Natural killer cell (primary cell): ENCODE measurements around the gene MOCS2. TPM values are rescaled to one million over a fixed set of nuclear protein-coding genes. Genes with fewer than 3 reads are reported as not detected.

Experiments used
- ATAC-seq, 3 donors: fragments of 150-1000 bp in 2 of 3; fragments of 200-7000 bp in 1 of 3; cut with Tn5 transposase; 1 replicate in 1 of 3; 2 replicates in 2 of 3; pipeline ENCODE4 v1.10.0; 2021; ENCODE audit warnings: mild to moderate bottlenecking in 2 of 3, moderate library complexity in 2 of 3
- DNase-seq, 2 donors: peaks; one replicate each; pipeline versions ENCODE4 v3.0.0 to v3.0.0-alpha.2; 2013 to 2021; ENCODE audit warnings: mixed read lengths in 1 of 2
- H3K27ac ChIP-seq: one replicate; pipeline ENCODE4 v1.5.1; 2013; ENCODE audit warnings: mild to moderate bottlenecking, low read length
- H3K27me3 ChIP-seq: one replicate; pipeline ENCODE4 v1.6.1; 2013; ENCODE audit warnings: low read length; ENCODE audit not compliant: control insufficient read depth, insufficient read depth
- H3K36me3 ChIP-seq: one replicate; pipeline ENCODE4 v1.6.1; 2013; ENCODE audit warnings: low read length; ENCODE audit not compliant: control insufficient read depth, insufficient read depth
- H3K4me1 ChIP-seq: one replicate; pipeline ENCODE4 v1.6.1; 2013; ENCODE audit warnings: low read length; ENCODE audit not compliant: control insufficient read depth, insufficient read depth
- H3K4me3 ChIP-seq: one replicate; pipeline ENCODE4 v1.5.1; 2013; ENCODE audit warnings: low read length
- H3K9me3 ChIP-seq: one replicate; pipeline ENCODE4 v1.6.1; 2013; ENCODE audit warnings: low read length; ENCODE audit not compliant: control insufficient read depth, insufficient read depth
- H3K27ac Mint-ChIP-seq, 2 donors: one replicate each; pipeline ENCODE4 v1.8.0; 2022; ENCODE audit warnings: mild to moderate bottlenecking in 2 of 2, mixed read lengths in 2 of 2, moderate library complexity in 1 of 2
- H3K27me3 Mint-ChIP-seq, 2 donors: one replicate each; pipeline ENCODE4 v1.8.0; 2022; ENCODE audit warnings: low read depth in 2 of 2, mixed read lengths in 2 of 2
- H3K36me3 Mint-ChIP-seq: one replicate; pipeline ENCODE4 v1.8.0; 2022; ENCODE audit warnings: mixed read lengths
- H3K4me1 Mint-ChIP-seq, 2 donors: one replicate each; pipeline ENCODE4 v1.8.0; 2022; ENCODE audit warnings: mixed read lengths in 2 of 2
- H3K4me3 Mint-ChIP-seq: one replicate; pipeline ENCODE4 v1.8.0; 2022; ENCODE audit warnings: mild to moderate bottlenecking, moderate library complexity, mixed read lengths
- H3K9me3 Mint-ChIP-seq, 2 donors: one replicate each; pipeline ENCODE4 v1.8.0; 2022; ENCODE audit warnings: mixed read lengths in 2 of 2
- WGBS: methylation state at CpG from one replicate; pipeline ENCODE4 v1.1.7; 2013; ENCODE audit warnings: missing lambda C conversion rate; ENCODE audit not compliant: insufficient coverage; 5-methylcytosine and 5-hydroxymethylcytosine counted together
- intact Hi-C: fragments of 100-400 bp; cut with micrococcal nuclease; formaldehyde crosslinking; loops from one replicate; pipeline ENCODE4 v1.14.2; 2022
- total RNA-seq, 4 donors: library from RNA; stranded (reverse); fragments of 120-200 nt in 1 of 4; gene quantifications; one replicate each; pipeline versions ENCODE4 v1.2.3 to v1.2.4, GENCODE V29; 2013 to 2022
- TF ChIP-seq, protein P1 (sequence below): fragments of 200-600 bp; IDR thresholded peaks from one replicate; pipeline ENCODE4 v1.8.0; 2022; ENCODE audit warnings: antibody characterized with exemption

The MOCS2 gene
- total RNA-seq, 3 donors from 2014 or later (not counting 1 experiment from before 2014, with no cell fraction given): 13.8 to 15.9 (median 14.7) TPM

DNA sequence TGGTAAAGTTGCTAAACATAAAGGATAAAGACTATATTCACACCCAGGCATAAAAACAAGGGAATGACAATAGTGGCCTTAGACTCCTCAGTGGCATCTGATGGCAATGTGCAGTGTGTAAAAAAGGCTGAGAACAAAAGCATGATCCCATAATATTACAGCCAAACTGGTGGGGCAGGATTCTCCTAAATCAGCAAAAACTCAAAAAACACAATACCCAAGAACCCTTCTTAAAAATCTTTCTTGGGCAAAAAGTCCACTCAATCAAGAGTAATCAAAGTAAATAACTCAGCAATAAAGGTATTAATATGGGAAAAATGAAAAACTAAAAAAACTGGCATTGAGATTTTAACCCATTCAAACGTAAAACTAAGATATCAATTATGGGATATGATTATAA is 1.6 kb upstream of the MOCS2 start:
- Histone ChIP-seq H3K4me1 (peaks cover 8% of the 10 kb centered on the region), H3K36me3 (peaks cover 2% of the 10 kb centered on the region), H3K4me3 (no peak overlapping the region), H3K9me3 (no peaks in the 10 kb centered on the region), H3K27ac (no peak overlapping the region), H3K27me3 (no peaks in the 10 kb centered on the region)
- Mint-ChIP-seq H3K27me3 (no peaks in the 10 kb centered on the region), H3K4me3 (peak overlapping the region; percentile 25), H3K36me3 (no peaks in the 10 kb centered on the region), H3K4me1 (peaks cover 25 to 34% of the 10 kb centered on the region in 2 donors), H3K9me3 (no peaks in the 10 kb centered on the region), H3K27ac (no peak overlapping the region)
- ATAC-seq (no peak), DNase-seq (no peak)
- intact Hi-C loops: no loop called here
- TF ChIP-seq, protein P1, sequence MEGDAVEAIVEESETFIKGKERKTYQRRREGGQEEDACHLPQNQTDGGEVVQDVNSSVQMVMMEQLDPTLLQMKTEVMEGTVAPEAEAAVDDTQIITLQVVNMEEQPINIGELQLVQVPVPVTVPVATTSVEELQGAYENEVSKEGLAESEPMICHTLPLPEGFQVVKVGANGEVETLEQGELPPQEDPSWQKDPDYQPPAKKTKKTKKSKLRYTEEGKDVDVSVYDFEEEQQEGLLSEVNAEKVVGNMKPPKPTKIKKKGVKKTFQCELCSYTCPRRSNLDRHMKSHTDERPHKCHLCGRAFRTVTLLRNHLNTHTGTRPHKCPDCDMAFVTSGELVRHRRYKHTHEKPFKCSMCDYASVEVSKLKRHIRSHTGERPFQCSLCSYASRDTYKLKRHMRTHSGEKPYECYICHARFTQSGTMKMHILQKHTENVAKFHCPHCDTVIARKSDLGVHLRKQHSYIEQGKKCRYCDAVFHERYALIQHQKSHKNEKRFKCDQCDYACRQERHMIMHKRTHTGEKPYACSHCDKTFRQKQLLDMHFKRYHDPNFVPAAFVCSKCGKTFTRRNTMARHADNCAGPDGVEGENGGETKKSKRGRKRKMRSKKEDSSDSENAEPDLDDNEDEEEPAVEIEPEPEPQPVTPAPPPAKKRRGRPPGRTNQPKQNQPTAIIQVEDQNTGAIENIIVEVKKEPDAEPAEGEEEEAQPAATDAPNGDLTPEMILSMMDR: no peak
- no CpG with 5 or more reads among the region's 1 CpG for WGBS

DNA sequence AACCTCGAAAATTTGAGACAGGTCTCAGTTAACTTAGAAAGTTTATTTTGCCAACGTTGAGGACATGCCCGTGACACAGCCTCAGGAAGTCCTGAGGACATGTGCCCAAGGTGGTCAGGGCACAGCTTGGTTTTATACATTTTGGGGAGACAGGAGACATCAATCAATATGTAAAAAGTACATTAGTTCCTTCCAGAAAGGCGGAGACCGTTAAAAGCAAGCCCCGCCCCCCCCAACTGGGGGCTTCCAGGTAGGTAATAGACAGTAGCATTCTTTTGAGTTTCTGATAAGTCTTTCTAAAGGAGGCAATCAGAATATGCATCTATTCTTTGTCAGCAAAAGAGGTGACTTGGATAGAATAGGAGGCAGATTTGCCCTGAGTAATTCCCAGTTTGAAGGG is 599 bp upstream of the MOCS2 start:
- Mint-ChIP-seq H3K27me3 (no peaks in the 10 kb centered on the region), H3K4me3 (peak overlapping the region; percentile 99), H3K9me3 (no peaks in the 10 kb centered on the region), H3K27ac (peak overlapping the region; percentile 92), H3K4me1 (peaks cover 34 to 44% of the 10 kb centered on the region in 2 donors), H3K36me3 (no peaks in the 10 kb centered on the region)
- Histone ChIP-seq H3K36me3 (peaks cover 2% of the 10 kb centered on the region), H3K4me3 (peak overlapping the region; percentile 95), H3K9me3 (no peaks in the 10 kb centered on the region), H3K27ac (peak overlapping the region; percentile 65), H3K27me3 (no peaks in the 10 kb centered on the region), H3K4me1 (peaks cover 8% of the 10 kb centered on the region)
- WGBS: 34% methylated on average over 4 of the region's 6 CpGs
- TF ChIP-seq, protein P1: no peak
- no peak for ATAC-seq
- intact Hi-C loops: no loop called here
- DNase-seq: no peak

DNA sequence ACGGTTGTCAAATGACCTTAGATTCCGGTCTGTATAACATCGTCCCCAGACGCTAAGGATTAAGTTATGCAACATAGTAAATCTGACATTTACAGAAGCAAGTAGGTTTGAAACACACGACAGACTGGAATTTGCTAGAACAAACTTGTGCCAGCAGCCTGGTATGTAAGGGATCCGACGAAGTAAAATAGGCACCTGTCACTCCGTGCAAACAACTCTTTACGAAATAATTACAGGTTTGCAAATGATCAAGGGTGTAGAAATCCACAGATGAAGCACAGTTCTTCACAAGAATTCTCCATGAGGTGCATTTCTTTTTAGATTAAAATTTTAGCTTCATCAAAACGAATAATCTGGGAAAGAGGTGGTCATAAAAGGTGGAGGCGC is 508 bp downstream of the MOCS2 start:
- Mint-ChIP-seq H3K4me3 (peak overlapping the region; percentile 99), H3K36me3 (no peaks in the 10 kb centered on the region), H3K4me1 (peaks cover 38 to 47% of the 10 kb centered on the region in 2 donors), H3K9me3 (no peaks in the 10 kb centered on the region), H3K27me3 (no peaks in the 10 kb centered on the region), H3K27ac (peak overlapping the region; percentile 92)
- intact Hi-C loops: no loop called here
- ATAC-seq (peak in 1 of 3 donors; percentile 1), DNase-seq (peak in 1 of 2 donors; percentile 39)
- TF ChIP-seq, protein P1: no peak
- WGBS: 5% methylated on average over 11 of the region's 11 CpGs
- no peaks in the 10 kb centered on the region for H3K9me3 ChIP-seq
- peak overlapping the region; percentile 95 for H3K4me3 ChIP-seq
- H3K36me3 ChIP-seq: peaks cover 4% of the 10 kb centered on the region
- H3K27ac ChIP-seq: peak overlapping the region; percentile 81
- H3K4me1 ChIP-seq: peaks cover 8% of the 10 kb centered on the region
- H3K27me3 ChIP-seq: no peaks in the 10 kb centered on the region

DNA sequence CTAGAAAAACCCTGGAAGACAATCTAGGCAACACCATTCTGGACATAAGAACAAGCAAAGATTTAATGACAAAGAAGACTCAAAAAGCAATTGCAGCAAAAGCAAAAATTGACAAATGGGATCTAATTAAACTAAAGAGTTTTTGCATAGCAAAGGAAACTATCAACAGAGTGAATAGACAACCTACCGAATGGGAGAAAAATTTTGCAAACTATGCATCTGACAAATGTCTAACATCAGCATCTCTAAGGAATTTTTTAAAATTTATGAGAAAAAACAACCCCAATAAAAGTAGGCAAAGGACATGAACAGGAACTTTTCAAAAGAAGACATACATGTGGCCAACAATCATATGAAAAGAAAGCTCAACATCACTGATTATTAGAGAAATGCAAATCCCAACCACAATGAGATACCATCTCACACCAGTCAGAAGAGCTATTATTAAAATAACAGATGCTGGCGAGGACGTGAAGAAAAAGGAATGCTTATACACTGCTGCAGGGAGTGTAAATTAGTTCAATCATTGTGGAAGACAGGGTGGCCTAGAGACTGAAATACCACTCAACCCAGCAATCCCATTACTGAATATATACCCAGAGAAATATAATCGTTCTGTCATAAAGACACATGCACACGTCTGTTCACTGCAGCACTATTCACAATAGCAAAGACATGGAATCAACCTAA is 3.8 kb downstream of the MOCS2 start:
- WGBS: 88% methylated on average over 3 of the region's 5 CpGs
- intact Hi-C loops: no loop called here
- DNase-seq: no peak
- TF ChIP-seq, protein P1: no peak
- H3K9me3 ChIP-seq: no peaks in the 10 kb centered on the region
- Mint-ChIP-seq H3K36me3 (peaks cover 5% of the 10 kb centered on the region), H3K27me3 (no peaks in the 10 kb centered on the region), H3K9me3 (no peaks in the 10 kb centered on the region), H3K27ac (no peak overlapping the region), H3K4me3 (no peak overlapping the region), H3K4me1 (peaks cover 44 to 45% of the 10 kb centered on the region in 2 donors)
- peaks cover 18% of the 10 kb centered on the region for H3K36me3 ChIP-seq
- ATAC-seq: no peak
- no peaks in the 10 kb centered on the region for H3K27me3 ChIP-seq
- H3K4me3 ChIP-seq: no peak overlapping the region
- peaks cover 8% of the 10 kb centered on the region for H3K4me1 ChIP-seq
- H3K27ac ChIP-seq: no peak overlapping the region
